Body of pancreas (tissue), 4 donors: ENCODE data around the gene SRSF5. TPM values are rescaled to one million over a fixed set of nuclear protein-coding genes. Genes with fewer than 3 reads are reported as not detected.
A peak's percentile ranks its signal among the peaks of the same experiment; 100 is the strongest.
"Not testable (repeated sequence)": the region's sequence is repeated elsewhere in the genome, so short reads cannot be mapped to it uniquely, and the experiment has no call there.

ENCODE experiments used
- ATAC-seq: fragments of 150-250 bp; one replicate; pipeline ENCODE4 v1.9.1; 2016
- DNase-seq, 4 donors: peaks; one replicate each; pipeline ENCODE4 v3.0.0-alpha.2; 2019
- H3K27ac ChIP-seq, 4 donors: fragments of 200-600 bp; sonication (generic); 1 replicate in 3 of 4; 2 replicates in 1 of 4; pipeline versions ENCODE4 v1.5.1 to v1.6.1; 2016 to 2019; ENCODE audit warnings: mild to moderate bottlenecking in 1 of 4, mixed read lengths in 1 of 4, moderate library complexity in 1 of 4
- H3K27me3 ChIP-seq, 2 donors: fragments of 200-600 bp; sonication (generic); one replicate each; pipeline ENCODE4 v1.6.0; 2016; ENCODE audit warnings: mild to moderate bottlenecking in 1 of 2
- H3K36me3 ChIP-seq, 2 donors: fragments of 200-600 bp; sonication (generic); replicated peaks in 1 of 2; 2 replicates each; pipeline ENCODE4 v1.5.1; 2016; ENCODE audit warnings: low read depth in 2 of 2; ENCODE audit not compliant: insufficient read depth in 1 of 2
- H3K4me1 ChIP-seq: fragments of 200-600 bp; sonication (generic); one replicate; pipeline ENCODE4 v1.6.0; 2016
- H3K4me3 ChIP-seq, 2 donors: fragments of 200-600 bp; sonication (generic); 1 replicate in 1 of 2; 2 replicates in 1 of 2; pipeline ENCODE4 v1.5.1; 2016 to 2019
- H3K9me3 ChIP-seq, 3 donors: fragments of 200-600 bp; sonication (generic); 1 replicate in 2 of 3; 2 replicates in 1 of 3; pipeline ENCODE4 v1.5.1; 2016
- POLR2A ChIP-seq, 3 donors: fragments of 450-650 bp; IDR thresholded peaks; one replicate each; pipeline ENCODE4 v1.6.1; 2016; ENCODE audit warnings: antibody characterized with exemption in 3 of 3, mild to moderate bottlenecking in 2 of 3
- WGBS, 2 donors: methylation state at CpG; one replicate each; pipeline ENCODE4 v1.1.5; 2017; 5-methylcytosine and 5-hydroxymethylcytosine counted together
- intact Hi-C: fragments of 100-400 bp; cut with DNase I; formaldehyde crosslinking; loops from one replicate; pipeline ENCODE4 v1.15.1; 2023
- total RNA-seq, 2 donors: library from RNA; depleted of rRNA; stranded (reverse); fragments of >200 nt; gene quantifications; one replicate each; pipeline ENCODE4 v1.1.0, GENCODE V29; 2016
- TF ChIP-seq, protein P1 (sequence below), 7 experiments: fragments of 450-650 bp in 4 of 7; fragments of 200-600 bp in 3 of 7; sonication (generic) in 3 of 7; IDR thresholded peaks; one replicate each; pipeline ENCODE4 v1.5.1; 2016 to 2019; ENCODE audit warnings: antibody characterized with exemption in 7 of 7

SRSF5 gene
- 100 to 1,000 TPM; 198 to 230 TPM for total RNA-seq

DNA sequence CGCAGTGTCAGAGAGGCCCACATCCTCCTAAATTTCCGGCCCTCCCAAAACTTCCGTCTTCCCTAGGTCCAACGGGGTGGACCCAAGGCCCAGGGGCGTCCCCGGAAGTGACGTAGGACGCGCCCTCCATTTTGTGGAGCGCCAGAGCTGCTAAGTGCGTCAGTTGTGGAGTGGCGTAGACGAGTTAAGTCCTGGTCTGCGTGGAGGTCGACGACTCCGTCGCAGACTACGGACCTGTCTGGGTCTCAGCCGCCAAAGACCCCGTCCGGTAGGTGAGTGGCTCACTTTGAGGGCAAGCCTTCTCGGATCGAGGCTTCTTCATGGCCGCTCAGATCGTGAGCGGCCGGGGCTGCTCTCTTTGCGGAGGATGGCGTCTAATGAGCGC is at the start of gene SRSF5:
TSS of gene SRSF5 (plus strand) at position 159 of the 385 bp plus-strand sequence. CDS start 1,015 bp downstream, outside the sequence.
- peaks cover 37% of the 10 kb centered on the region for H3K4me1 ChIP-seq
- TF ChIP-seq POLR2A (IDR thresholded peaks at IDR 0.05), result peak; percentile 96 to 100 (median 100)
- TF ChIP-seq, protein P1, sequence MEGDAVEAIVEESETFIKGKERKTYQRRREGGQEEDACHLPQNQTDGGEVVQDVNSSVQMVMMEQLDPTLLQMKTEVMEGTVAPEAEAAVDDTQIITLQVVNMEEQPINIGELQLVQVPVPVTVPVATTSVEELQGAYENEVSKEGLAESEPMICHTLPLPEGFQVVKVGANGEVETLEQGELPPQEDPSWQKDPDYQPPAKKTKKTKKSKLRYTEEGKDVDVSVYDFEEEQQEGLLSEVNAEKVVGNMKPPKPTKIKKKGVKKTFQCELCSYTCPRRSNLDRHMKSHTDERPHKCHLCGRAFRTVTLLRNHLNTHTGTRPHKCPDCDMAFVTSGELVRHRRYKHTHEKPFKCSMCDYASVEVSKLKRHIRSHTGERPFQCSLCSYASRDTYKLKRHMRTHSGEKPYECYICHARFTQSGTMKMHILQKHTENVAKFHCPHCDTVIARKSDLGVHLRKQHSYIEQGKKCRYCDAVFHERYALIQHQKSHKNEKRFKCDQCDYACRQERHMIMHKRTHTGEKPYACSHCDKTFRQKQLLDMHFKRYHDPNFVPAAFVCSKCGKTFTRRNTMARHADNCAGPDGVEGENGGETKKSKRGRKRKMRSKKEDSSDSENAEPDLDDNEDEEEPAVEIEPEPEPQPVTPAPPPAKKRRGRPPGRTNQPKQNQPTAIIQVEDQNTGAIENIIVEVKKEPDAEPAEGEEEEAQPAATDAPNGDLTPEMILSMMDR (IDR thresholded peaks at IDR 0.05), result no peak
- WGBS, 2 donors, result 0% methylated on average over 23 to 31 of the region's 31 CpGs
- H3K9me3 ChIP-seq, result no peaks in the 10 kb centered on the region
- peak within 1 kb of the TSS; percentile 33 to 91 for H3K4me3 ChIP-seq
- DNase-seq (peak; percentile 95 to 97 (median 96)), ATAC-seq (peak; percentile 94)
- intact Hi-C loops, result no loop called here
- H3K36me3 ChIP-seq, result peaks cover 14 to 29% of the 10 kb centered on the region in 2 donors
- H3K27me3 ChIP-seq, result no peaks in the 10 kb centered on the region
- peak within 1 kb of the TSS; percentile 97 to 99 (median 98) for H3K27ac ChIP-seq

DNA sequence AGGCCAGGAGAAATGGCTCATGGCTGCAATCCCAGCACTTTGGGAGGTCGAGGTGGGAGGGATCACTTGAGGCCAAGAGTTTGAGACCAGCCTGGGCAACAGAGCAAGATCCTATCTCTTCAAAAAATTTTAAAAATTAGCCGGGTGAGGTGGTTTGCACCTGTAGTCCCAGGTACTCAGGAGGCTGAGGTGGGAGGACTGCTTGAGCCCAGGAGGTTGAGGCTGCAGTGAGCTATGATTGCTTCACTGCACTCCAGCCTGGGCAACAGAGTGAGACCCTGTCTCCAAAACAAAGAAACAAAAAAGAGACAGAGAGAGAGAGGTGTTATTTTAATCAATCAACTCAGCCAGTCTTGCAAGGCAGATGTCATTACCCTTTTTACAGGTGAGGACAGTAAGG is 48.3 kb upstream of the SRSF5 start:
- WGBS, 2 donors, result 62 to 81% methylated on average over 2 of the region's 2 CpGs
- H3K27ac ChIP-seq, intact Hi-C loops, DNase-seq, H3K27me3 ChIP-seq, H3K4me3 ChIP-seq, H3K9me3 ChIP-seq, ATAC-seq, H3K36me3 ChIP-seq: not testable (repeated sequence)
- H3K4me1 ChIP-seq, result peaks cover 13% of the 10 kb centered on the region

DNA sequence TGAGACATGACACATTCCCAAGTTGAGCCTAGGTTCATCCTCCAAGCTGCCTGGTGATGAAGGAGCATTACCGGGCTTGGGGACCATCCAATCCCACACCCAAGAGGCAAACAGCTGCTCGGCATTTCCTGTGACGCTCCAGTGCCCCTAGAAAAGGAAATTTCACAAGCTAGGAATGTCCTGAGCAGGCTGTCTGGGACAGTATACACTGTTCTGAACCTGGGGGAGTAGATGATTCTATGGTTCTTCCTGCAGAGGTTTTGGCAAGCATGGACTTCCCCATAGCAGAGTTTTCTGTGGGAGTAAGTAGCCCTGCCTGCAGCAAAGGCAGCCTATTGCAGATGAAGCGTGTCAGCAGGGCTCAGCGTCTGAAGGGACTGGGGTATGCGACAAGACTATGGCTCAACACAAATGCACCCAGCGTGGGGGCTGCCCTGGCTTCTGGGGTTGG is 47.4 kb upstream of the SRSF5 start:
- H3K36me3 ChIP-seq, result no peaks in the 10 kb centered on the region
- no peaks in the 10 kb centered on the region for H3K27me3 ChIP-seq
- peak in 3 of 4 donors; percentile 40 to 66 (median 41) for DNase-seq
- peak; percentile 72 for ATAC-seq
- WGBS, 2 donors, result 76 to 81% methylated on average over 7 of the region's 7 CpGs
- TF ChIP-seq POLR2A (IDR thresholded peaks at IDR 0.05), result peak in 1 of 3 donors; percentile 27
- TF ChIP-seq, protein P1 (IDR thresholded peaks at IDR 0.05), result no peak
- intact Hi-C loops, result no loop called here
- H3K9me3 ChIP-seq, result no peaks in the 10 kb centered on the region
- peak overlapping the region in 1 of 4 donors; percentile 57 for H3K27ac ChIP-seq
- peaks cover 9% of the 10 kb centered on the region for H3K4me1 ChIP-seq
- H3K4me3 ChIP-seq, result no peak overlapping the region

DNA sequence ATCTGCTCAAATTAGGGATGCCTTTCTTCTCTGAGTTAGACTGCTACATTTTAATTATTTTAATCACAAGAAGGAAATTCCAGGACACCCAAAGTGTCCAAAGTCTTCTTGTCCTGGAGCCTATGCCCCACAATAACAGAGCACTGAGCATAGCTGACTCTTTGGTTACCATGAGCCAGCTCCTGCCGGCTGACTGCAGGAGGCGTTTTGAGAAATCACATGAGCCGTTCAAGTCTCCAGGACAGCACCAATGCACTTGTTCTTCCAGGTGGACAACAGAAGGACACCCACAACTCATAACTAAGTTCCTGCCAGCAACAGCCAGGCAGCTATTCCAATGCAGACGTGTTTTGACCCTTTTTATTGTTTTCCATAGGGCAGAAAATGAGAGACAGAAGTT is 46.0 kb upstream of the SRSF5 start:
- no peak overlapping the region for H3K4me3 ChIP-seq
- 67 to 73% methylated on average over 4 of the region's 4 CpGs for WGBS, 2 donors

DNA sequence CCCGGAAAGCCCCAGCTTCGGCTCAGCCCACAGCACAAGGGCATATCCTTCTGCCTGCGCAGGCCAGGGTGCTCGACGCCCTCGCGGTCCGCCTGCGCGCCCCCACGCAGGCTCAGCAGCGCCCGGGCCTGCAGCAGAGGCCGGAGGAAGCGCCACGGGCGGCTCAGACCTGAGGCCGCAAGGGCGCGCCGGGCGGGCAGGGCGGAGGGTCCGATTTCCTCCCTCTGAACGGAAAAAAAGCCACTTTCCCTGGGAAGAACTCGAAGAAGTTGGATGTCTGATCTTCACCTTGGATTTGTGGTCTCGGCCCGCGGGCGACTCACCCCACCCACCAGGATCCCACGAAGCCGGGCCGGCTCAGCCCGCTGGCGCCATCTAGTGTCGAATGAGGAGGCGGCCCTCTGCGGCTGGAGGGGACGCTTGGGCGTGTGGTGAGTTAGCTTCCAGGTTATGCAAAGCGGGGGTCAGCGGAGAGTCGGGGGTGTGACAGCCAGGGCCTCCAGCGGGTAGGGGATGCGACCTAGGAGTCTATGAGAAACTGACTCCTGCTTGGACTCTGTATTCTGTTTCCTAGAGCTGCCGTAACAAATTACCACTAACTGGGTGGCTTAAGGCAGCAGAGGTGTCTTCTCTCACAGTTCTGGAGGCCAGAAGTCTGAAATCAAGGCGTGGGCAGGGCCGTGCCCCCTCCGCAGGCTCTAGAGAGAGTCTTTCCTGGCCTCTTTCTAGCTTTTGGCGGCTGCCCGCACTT is 40.0 kb upstream of the SRSF5 start:
- H3K9me3 ChIP-seq, result no peaks in the 10 kb centered on the region
- no peaks in the 10 kb centered on the region for H3K27me3 ChIP-seq
- H3K36me3 ChIP-seq, result no peaks in the 10 kb centered on the region
- peaks cover 11% of the 10 kb centered on the region for H3K4me1 ChIP-seq
- intact Hi-C loops, result loop anchor here (5.0 kb wide), 1 partner anchor 125 kb away; no protein-coding TSS in a partner anchor
- TF ChIP-seq POLR2A (IDR thresholded peaks at IDR 0.05), result no peak
- TF ChIP-seq, protein P1 (IDR thresholded peaks at IDR 0.05), result peak; percentile 95 to 99 (median 98)
- H3K4me3 ChIP-seq, result peak overlapping the region in 1 of 2 donors; percentile 10
- 6% methylated on average over 22 to 51 of the region's 51 CpGs for WGBS, 2 donors
- peak; percentile 91 for ATAC-seq
- peak overlapping the region in 1 of 4 donors; percentile 7 for H3K27ac ChIP-seq
- peak; percentile 69 to 78 (median 78) for DNase-seq

More for the DNA sequence above, 46.0 kb upstream of the SRSF5 start:
- Histone ChIP-seq H3K9me3 (no peaks in the 10 kb centered on the region), H3K36me3 (no peaks in the 10 kb centered on the region), H3K4me1 (peaks cover 5% of the 10 kb centered on the region), H3K27me3 (no peaks in the 10 kb centered on the region), H3K27ac (no peak overlapping the region)
- intact Hi-C loops, result no loop called here
- ATAC-seq (no peak), DNase-seq (no peak)
- TF ChIP-seq, protein P1 (IDR thresholded peaks at IDR 0.05), result no peak
- no peak for TF ChIP-seq POLR2A (IDR thresholded peaks at IDR 0.05)
